WTC11 (cell line): ENCODE measurements around the gene ARL10. TPM values are rescaled to one million over a fixed set of nuclear protein-coding genes. Genes with fewer than 3 reads are reported as not detected.

ENCODE experiments used
- ATAC-seq: fragments of 200-7000 bp; cut with Tn5 transposase; 2 replicates; pipeline ENCODE4 v1.10.0; 2021; ENCODE audit warnings: mild to moderate bottlenecking, moderate library complexity
- CTCF ChIA-PET: fragments of 300-600 bp; sonication (Branson Sonifier 250); formaldehyde crosslinking; loops from one replicate; lab custom pipeline; 2021; ENCODE audit warnings: antibody characterized with exemption; lab: Charles Lee
- POLR2A ChIA-PET: fragments of 350-600 bp; sonication (Branson Sonifier 250); formaldehyde crosslinking; loops from one replicate; lab custom pipeline; 2021; ENCODE audit warnings: antibody characterized with exemption; lab: Charles Lee
- DNase-seq: peaks from one replicate; pipeline ENCODE4 v3.0.0; 2021; ENCODE audit warnings: low spot score
- H3K27ac Mint-ChIP-seq: 2 replicates; pipeline ENCODE4 v1.8.0; 2021; ENCODE audit warnings: mixed read lengths
- H3K27me3 Mint-ChIP-seq: 2 replicates; pipeline ENCODE4 v1.8.0; 2021; ENCODE audit warnings: low read depth, mild to moderate bottlenecking, moderate library complexity, mixed read lengths
- H3K36me3 Mint-ChIP-seq: 2 replicates; pipeline ENCODE4 v1.8.0; 2021; ENCODE audit warnings: mixed read lengths
- H3K4me1 Mint-ChIP-seq: 2 replicates; pipeline ENCODE4 v1.8.0; 2022; ENCODE audit warnings: mixed read lengths
- H3K4me3 Mint-ChIP-seq: 2 replicates; pipeline ENCODE4 v1.8.0; 2021; ENCODE audit warnings: mild to moderate bottlenecking, moderate library complexity, mixed read lengths
- H3K9me3 Mint-ChIP-seq: 2 replicates; pipeline ENCODE4 v1.8.0; 2021; ENCODE audit warnings: mixed read lengths
- CBFB ChIP-seq: sonication (generic); formaldehyde crosslinking; IDR thresholded peaks from 2 replicates; pipeline ENCODE4 v1.8.1; 2022; ENCODE audit warnings: mild to moderate bottlenecking, low read depth, missing genetic modification reagents
- CREM ChIP-seq: sonication (generic); formaldehyde crosslinking; IDR thresholded peaks from 2 replicates; pipeline ENCODE4 v1.8.1; 2022; ENCODE audit warnings: mild to moderate bottlenecking, missing genetic modification reagents, moderate library complexity
- FOXJ3 ChIP-seq: sonication (generic); formaldehyde crosslinking; IDR thresholded peaks from 2 replicates; pipeline ENCODE4 v1.9.0; 2021; ENCODE audit warnings: missing genetic modification reagents, mild to moderate bottlenecking, borderline replicate concordance
- FOXP1 ChIP-seq: sonication (generic); formaldehyde crosslinking; IDR thresholded peaks from 2 replicates; pipeline ENCODE4 v1.8.0; 2022; ENCODE audit warnings: missing genetic modification reagents, mild to moderate bottlenecking, moderate library complexity, borderline replicate concordance
- GRHL2 ChIP-seq: fragments of 250-450 bp; sonication (Bioruptor Pico); IDR thresholded peaks from 2 replicates; pipeline ENCODE4 v1.8.0; 2022; ENCODE audit warnings: mild to moderate bottlenecking, moderate library complexity; ENCODE audit not compliant: insufficient replicate concordance, severe bottlenecking
- KAT7 ChIP-seq: sonication (generic); formaldehyde crosslinking; IDR thresholded peaks from 2 replicates; pipeline ENCODE4 v1.8.1; 2023; ENCODE audit warnings: missing genetic modification reagents, mild to moderate bottlenecking, borderline replicate concordance
- NR1H2 ChIP-seq: sonication (generic); formaldehyde crosslinking; IDR thresholded peaks from 2 replicates; pipeline ENCODE4 v1.9.0; 2021; ENCODE audit warnings: mild to moderate bottlenecking, moderate library complexity, missing genetic modification reagents
- RORB ChIP-seq: fragments of 250-450 bp; sonication (Bioruptor Pico); IDR thresholded peaks from 2 replicates; pipeline ENCODE4 v1.9.0; 2021; ENCODE audit warnings: mild to moderate bottlenecking
- SMAD4 ChIP-seq: sonication (generic); formaldehyde crosslinking; IDR thresholded peaks from 2 replicates; pipeline ENCODE4 v1.8.0; 2022; ENCODE audit warnings: mild to moderate bottlenecking, missing genetic modification reagents
- SOX15 ChIP-seq: fragments of 250-450 bp; sonication (Bioruptor Pico); IDR thresholded peaks from 2 replicates; pipeline ENCODE4 v1.9.0; 2021; ENCODE audit warnings: mild to moderate bottlenecking
- SP1 ChIP-seq: sonication (generic); formaldehyde crosslinking; conservative IDR thresholded peaks from 2 replicates; pipeline ENCODE4 v1.8.1; 2022; ENCODE audit warnings: missing genetic modification reagents
- TCF7 ChIP-seq: sonication (generic); formaldehyde crosslinking; IDR thresholded peaks from 2 replicates; pipeline ENCODE4 v1.8.0; 2022; ENCODE audit warnings: mild to moderate bottlenecking, low read depth, missing genetic modification reagents, moderate library complexity
- ZNF121 ChIP-seq: sonication (generic); formaldehyde crosslinking; IDR thresholded peaks from 2 replicates; pipeline ENCODE4 v1.8.0; 2023; ENCODE audit warnings: missing genetic modification reagents
- total RNA-seq: library from RNA; stranded (reverse); gene quantifications from 3 replicates; pipeline ENCODE4 v1.2.3, GENCODE V29; 2021
- TF ChIP-seq, protein P1 (sequence below): fragments of 250-450 bp; sonication (Bioruptor Pico); IDR thresholded peaks from 2 replicates; pipeline ENCODE4 v1.8.0; 2021; ENCODE audit warnings: mild to moderate bottlenecking
- TF ChIP-seq, protein P2 (sequence below): sonication (generic); formaldehyde crosslinking; IDR thresholded peaks from 2 replicates; pipeline ENCODE4 v1.8.0; 2023; ENCODE audit warnings: missing genetic modification reagents
- TF ChIP-seq, protein P3 (sequence below): sonication (generic); formaldehyde crosslinking; IDR thresholded peaks from 2 replicates; pipeline ENCODE4 v1.8.0; 2022; ENCODE audit warnings: mild to moderate bottlenecking, missing genetic modification reagents
- TF ChIP-seq, protein P4 (sequence below): sonication (generic); formaldehyde crosslinking; IDR thresholded peaks from 2 replicates; pipeline ENCODE4 v1.8.1; 2022; ENCODE audit warnings: low read depth, mild to moderate bottlenecking, moderate library complexity, missing genetic modification reagents, borderline replicate concordance
- TF ChIP-seq, protein P5 (sequence below): sonication (generic); formaldehyde crosslinking; IDR thresholded peaks from 2 replicates; pipeline ENCODE4 v1.8.0; 2022; ENCODE audit warnings: mild to moderate bottlenecking, missing genetic modification reagents
- TF ChIP-seq, protein P6 (sequence below): fragments of 250-450 bp; sonication (Bioruptor Pico); IDR thresholded peaks from 2 replicates; pipeline ENCODE4 v1.9.0; 2021; ENCODE audit warnings: moderate library complexity, mild to moderate bottlenecking, inconsistent platforms, borderline replicate concordance
- TF ChIP-seq, protein P7 (sequence below): sonication (generic); formaldehyde crosslinking; IDR thresholded peaks from 2 replicates; pipeline ENCODE4 v1.8.1; 2023; ENCODE audit warnings: mild to moderate bottlenecking, missing genetic modification reagents, moderate library complexity
- TF ChIP-seq, protein P8 (sequence below): sonication (generic); formaldehyde crosslinking; IDR thresholded peaks from 2 replicates; pipeline ENCODE4 v1.8.0; 2022; ENCODE audit warnings: mild to moderate bottlenecking, missing genetic modification reagents
- TF ChIP-seq, protein P9 (sequence below): sonication (generic); formaldehyde crosslinking; IDR thresholded peaks from 2 replicates; pipeline ENCODE4 v1.8.1; 2022; ENCODE audit warnings: mild to moderate bottlenecking, missing genetic modification reagents, moderate library complexity, borderline replicate concordance
- TF ChIP-seq, protein P10 (sequence below): sonication (generic); formaldehyde crosslinking; IDR thresholded peaks from 2 replicates; pipeline ENCODE4 v1.8.0; 2022; ENCODE audit warnings: mild to moderate bottlenecking, missing genetic modification reagents

The ARL10 gene
- total RNA-seq, 1 experiment from 2014 or later = 6.8 TPM

DNA sequence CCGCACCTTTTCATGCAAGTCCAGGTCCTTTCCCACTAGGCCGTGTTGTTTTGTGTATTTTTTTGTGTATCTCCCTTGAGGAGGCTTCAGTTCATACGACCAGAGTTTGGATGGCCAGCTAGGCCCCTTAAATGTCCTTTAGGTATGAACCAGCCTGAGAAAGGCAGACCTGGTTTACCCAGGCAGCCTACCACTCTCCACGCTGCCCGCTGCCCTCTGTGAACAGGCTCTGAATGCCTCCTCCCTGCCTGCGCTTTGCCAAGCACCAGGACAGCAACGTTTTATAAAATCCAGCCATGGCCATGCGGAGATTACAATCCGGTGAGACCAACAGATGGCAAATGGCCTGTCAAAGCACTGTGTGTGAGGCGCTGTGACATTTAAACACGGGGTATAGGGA, 51.7 kb downstream of the ARL10 start (continued):
- TF ChIP-seq, protein P1, sequence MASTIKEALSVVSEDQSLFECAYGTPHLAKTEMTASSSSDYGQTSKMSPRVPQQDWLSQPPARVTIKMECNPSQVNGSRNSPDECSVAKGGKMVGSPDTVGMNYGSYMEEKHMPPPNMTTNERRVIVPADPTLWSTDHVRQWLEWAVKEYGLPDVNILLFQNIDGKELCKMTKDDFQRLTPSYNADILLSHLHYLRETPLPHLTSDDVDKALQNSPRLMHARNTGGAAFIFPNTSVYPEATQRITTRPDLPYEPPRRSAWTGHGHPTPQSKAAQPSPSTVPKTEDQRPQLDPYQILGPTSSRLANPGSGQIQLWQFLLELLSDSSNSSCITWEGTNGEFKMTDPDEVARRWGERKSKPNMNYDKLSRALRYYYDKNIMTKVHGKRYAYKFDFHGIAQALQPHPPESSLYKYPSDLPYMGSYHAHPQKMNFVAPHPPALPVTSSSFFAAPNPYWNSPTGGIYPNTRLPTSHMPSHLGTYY (CRISPR knock-in tag) = no peak
- no peak for TF ChIP-seq FOXP1 (CRISPR knock-in tag)
- TF ChIP-seq, protein P2, sequence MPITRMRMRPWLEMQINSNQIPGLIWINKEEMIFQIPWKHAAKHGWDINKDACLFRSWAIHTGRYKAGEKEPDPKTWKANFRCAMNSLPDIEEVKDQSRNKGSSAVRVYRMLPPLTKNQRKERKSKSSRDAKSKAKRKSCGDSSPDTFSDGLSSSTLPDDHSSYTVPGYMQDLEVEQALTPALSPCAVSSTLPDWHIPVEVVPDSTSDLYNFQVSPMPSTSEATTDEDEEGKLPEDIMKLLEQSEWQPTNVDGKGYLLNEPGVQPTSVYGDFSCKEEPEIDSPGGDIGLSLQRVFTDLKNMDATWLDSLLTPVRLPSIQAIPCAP (CRISPR knock-in tag) = no peak
- no peak for TF ChIP-seq SP1 (CRISPR knock-in tag)
- no peak for TF ChIP-seq CBFB (CRISPR knock-in tag)
- no peak for TF ChIP-seq FOXJ3
- no peak for TF ChIP-seq SMAD4 (CRISPR knock-in tag)
- TF ChIP-seq CREM (CRISPR knock-in tag) = no peak
- TF ChIP-seq, protein P3, sequence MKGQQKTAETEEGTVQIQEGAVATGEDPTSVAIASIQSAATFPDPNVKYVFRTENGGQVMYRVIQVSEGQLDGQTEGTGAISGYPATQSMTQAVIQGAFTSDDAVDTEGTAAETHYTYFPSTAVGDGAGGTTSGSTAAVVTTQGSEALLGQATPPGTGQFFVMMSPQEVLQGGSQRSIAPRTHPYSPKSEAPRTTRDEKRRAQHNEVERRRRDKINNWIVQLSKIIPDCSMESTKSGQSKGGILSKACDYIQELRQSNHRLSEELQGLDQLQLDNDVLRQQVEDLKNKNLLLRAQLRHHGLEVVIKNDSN = no peak

DNA sequence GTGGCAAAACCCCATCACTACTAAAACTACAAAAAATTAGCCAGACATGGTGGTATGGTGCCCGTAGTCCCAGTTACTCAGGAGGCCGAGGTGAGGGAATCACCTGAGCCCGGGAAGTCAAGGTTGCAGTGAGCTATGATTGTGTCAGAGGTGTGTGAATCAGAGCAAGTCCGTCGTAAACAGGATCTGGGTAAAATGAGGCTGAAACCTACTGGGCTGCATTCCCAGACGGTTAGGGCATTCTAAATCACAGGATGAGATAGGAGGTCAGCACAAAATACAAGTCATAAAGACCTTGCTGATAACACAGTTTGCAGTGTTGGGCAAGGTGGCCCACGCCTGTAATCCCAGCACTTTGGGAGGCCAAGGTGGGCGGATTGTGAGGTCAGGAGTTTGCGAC, 53.0 kb downstream of the ARL10 start:
- Mint-ChIP-seq H3K4me1 (peaks cover 6% of the 10 kb centered on the region; the same call in 1 of the 2 replicates), H3K36me3 (peaks cover 23% of the 10 kb centered on the region), H3K4me3 (no peak overlapping the region), H3K27ac (no peak overlapping the region), H3K9me3 (peaks cover 43% of the 10 kb centered on the region), H3K27me3 (peaks cover 51% of the 10 kb centered on the region)
- CTCF ChIA-PET = interaction anchor here (0.7 to 3.4 kb wide), 2 partner anchors 30 to 160 kb away, joined by 3 to 45 read pairs; partner anchors contain the start of gene FAF2
- TF ChIP-seq, protein P4, sequence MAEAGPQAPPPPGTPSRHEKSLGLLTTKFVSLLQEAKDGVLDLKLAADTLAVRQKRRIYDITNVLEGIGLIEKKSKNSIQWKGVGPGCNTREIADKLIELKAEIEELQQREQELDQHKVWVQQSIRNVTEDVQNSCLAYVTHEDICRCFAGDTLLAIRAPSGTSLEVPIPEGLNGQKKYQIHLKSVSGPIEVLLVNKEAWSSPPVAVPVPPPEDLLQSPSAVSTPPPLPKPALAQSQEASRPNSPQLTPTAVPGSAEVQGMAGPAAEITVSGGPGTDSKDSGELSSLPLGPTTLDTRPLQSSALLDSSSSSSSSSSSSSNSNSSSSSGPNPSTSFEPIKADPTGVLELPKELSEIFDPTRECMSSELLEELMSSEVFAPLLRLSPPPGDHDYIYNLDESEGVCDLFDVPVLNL (CRISPR knock-in tag) = no peak
- TF ChIP-seq RORB (CRISPR knock-in tag) = no peak
- TF ChIP-seq GRHL2 = no peak
- TF ChIP-seq SP1 (CRISPR knock-in tag) = no peak
- TF ChIP-seq NR1H2 = no peak
- TF ChIP-seq, protein P5, sequence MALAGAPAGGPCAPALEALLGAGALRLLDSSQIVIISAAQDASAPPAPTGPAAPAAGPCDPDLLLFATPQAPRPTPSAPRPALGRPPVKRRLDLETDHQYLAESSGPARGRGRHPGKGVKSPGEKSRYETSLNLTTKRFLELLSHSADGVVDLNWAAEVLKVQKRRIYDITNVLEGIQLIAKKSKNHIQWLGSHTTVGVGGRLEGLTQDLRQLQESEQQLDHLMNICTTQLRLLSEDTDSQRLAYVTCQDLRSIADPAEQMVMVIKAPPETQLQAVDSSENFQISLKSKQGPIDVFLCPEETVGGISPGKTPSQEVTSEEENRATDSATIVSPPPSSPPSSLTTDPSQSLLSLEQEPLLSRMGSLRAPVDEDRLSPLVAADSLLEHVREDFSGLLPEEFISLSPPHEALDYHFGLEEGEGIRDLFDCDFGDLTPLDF (CRISPR knock-in tag) = no peak
- TF ChIP-seq KAT7 (CRISPR knock-in tag) = no peak
- TF ChIP-seq SOX15 (CRISPR knock-in tag) = no peak
- no peak for TF ChIP-seq ZNF121 (CRISPR knock-in tag)
- TF ChIP-seq, protein P6, sequence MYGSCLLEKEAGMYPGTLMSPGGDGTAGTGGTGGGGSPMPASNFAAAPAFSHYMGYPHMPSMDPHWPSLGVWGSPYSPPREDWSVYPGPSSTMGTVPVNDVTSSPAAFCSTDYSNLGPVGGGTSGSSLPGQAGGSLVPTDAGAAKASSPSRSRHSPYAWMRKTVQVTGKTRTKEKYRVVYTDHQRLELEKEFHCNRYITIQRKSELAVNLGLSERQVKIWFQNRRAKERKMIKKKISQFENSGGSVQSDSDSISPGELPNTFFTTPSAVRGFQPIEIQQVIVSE (CRISPR knock-in tag) = no peak
- no peak for TF ChIP-seq TCF7 (CRISPR knock-in tag)
- TF ChIP-seq, protein P7, sequence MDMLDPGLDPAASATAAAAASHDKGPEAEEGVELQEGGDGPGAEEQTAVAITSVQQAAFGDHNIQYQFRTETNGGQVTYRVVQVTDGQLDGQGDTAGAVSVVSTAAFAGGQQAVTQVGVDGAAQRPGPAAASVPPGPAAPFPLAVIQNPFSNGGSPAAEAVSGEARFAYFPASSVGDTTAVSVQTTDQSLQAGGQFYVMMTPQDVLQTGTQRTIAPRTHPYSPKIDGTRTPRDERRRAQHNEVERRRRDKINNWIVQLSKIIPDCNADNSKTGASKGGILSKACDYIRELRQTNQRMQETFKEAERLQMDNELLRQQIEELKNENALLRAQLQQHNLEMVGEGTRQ = no peak
- TF ChIP-seq, protein P8, sequence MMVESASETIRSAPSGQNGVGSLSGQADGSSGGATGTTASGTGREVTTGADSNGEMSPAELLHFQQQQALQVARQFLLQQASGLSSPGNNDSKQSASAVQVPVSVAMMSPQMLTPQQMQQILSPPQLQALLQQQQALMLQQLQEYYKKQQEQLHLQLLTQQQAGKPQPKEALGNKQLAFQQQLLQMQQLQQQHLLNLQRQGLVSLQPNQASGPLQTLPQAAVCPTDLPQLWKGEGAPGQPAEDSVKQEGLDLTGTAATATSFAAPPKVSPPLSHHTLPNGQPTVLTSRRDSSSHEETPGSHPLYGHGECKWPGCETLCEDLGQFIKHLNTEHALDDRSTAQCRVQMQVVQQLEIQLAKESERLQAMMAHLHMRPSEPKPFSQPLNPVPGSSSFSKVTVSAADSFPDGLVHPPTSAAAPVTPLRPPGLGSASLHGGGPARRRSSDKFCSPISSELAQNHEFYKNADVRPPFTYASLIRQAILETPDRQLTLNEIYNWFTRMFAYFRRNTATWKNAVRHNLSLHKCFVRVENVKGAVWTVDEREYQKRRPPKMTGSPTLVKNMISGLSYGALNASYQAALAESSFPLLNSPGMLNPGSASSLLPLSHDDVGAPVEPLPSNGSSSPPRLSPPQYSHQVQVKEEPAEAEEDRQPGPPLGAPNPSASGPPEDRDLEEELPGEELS (CRISPR knock-in tag) = no peak
- TF ChIP-seq, protein P9, sequence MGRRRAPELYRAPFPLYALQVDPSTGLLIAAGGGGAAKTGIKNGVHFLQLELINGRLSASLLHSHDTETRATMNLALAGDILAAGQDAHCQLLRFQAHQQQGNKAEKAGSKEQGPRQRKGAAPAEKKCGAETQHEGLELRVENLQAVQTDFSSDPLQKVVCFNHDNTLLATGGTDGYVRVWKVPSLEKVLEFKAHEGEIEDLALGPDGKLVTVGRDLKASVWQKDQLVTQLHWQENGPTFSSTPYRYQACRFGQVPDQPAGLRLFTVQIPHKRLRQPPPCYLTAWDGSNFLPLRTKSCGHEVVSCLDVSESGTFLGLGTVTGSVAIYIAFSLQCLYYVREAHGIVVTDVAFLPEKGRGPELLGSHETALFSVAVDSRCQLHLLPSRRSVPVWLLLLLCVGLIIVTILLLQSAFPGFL (CRISPR knock-in tag) = no peak
- TF ChIP-seq, protein P10, sequence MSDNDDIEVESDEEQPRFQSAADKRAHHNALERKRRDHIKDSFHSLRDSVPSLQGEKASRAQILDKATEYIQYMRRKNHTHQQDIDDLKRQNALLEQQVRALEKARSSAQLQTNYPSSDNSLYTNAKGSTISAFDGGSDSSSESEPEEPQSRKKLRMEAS (CRISPR knock-in tag) = no peak
- DNase-seq (no peak), ATAC-seq (no peak)
- POLR2A ChIA-PET = no interaction called here
